Endothelial cell of umbilical vein (primary cell): ENCODE data around the gene AHRR. TPM values are rescaled to one million over a fixed set of nuclear protein-coding genes. Genes with fewer than 3 reads are reported as not detected.

Experiments used
- BruUV-seq: library from RNA; stranded (reverse); fragments of 400-500 nt; replicated peaks from 2 replicates; lab custom pipeline; 2021; lab: Mats Ljungman, UMichigan
- CTCF ChIA-PET: fragments of 300-600, 350-600 bp; sonication (Branson Sonifier 250); formaldehyde crosslinking; loops from one replicate; lab custom pipeline; 2021; ENCODE audit warnings: antibody characterized with exemption, inconsistent platforms; lab: Charles Lee
- POLR2A ChIA-PET: fragments of 300-600, 350-600 bp; sonication (Branson Sonifier 250); formaldehyde crosslinking; loops from one replicate; lab custom pipeline; 2021; ENCODE audit warnings: antibody characterized with exemption, inconsistent platforms; lab: Charles Lee
- DNase-seq: peaks from one replicate; pipeline ENCODE4 v3.0.0-alpha.2; 2011; ENCODE audit warnings: low read depth, low spot score
- FAIRE-seq: peaks from 2 replicates; lab custom pipeline; 2011; peaks lifted over from hg19 to GRCh38; lab: Jason Lieb, UNC
- H2AFZ ChIP-seq: 2 replicates; pipeline ENCODE4 v1.6.0; 2012; ENCODE audit warnings: low read depth, low read length, control low read depth, inconsistent platforms
- H3K27ac ChIP-seq: 2 replicates; pipeline ENCODE4 v1.5.1; 2011; ENCODE audit warnings: low read depth, mild to moderate bottlenecking, control low read depth, low read length, moderate library complexity; ENCODE audit not compliant: insufficient read depth
- H3K27me3 ChIP-seq, 2 experiments: 2 replicates each; pipeline versions ENCODE4 v1.6.0 to v1.6.1; 2011; ENCODE audit warnings: low read length in 2 of 2, mixed read lengths in 1 of 2; ENCODE audit not compliant: control insufficient read depth in 2 of 2, insufficient read depth in 2 of 2
- H3K36me3 ChIP-seq, 2 experiments: 2 replicates in 1 of 2; 3 replicates in 1 of 2; pipeline ENCODE4 v1.5.1; 2011; ENCODE audit warnings: low read length in 2 of 2, mild to moderate bottlenecking in 1 of 2, moderate library complexity in 1 of 2; ENCODE audit not compliant: control insufficient read depth in 2 of 2, insufficient read depth in 2 of 2; ENCODE audit errors: extremely low read depth in 1 of 2
- H3K4me1 ChIP-seq: 3 replicates; pipeline ENCODE4 v1.5.1; 2011; ENCODE audit warnings: mild to moderate bottlenecking, low read length; ENCODE audit not compliant: control insufficient read depth, insufficient read depth; ENCODE audit errors: extremely low read depth
- H3K4me2 ChIP-seq: 2 replicates; pipeline ENCODE4 v1.6.1; 2011; ENCODE audit warnings: low read length, control low read depth, mixed read lengths; ENCODE audit not compliant: insufficient read depth
- H3K4me3 ChIP-seq, 3 experiments: fragments of 200-600 bp in 1 of 3; sonication (generic), shearing (Covaris generic) in 1 of 3; replicated peaks in 1 of 3; 2 replicates each; pipeline ENCODE4 v1.5.1; 2011 to 2016; ENCODE audit warnings: control low read depth in 3 of 3, low read length in 3 of 3, mild to moderate bottlenecking in 2 of 3, inconsistent platforms in 1 of 3, low read depth in 1 of 3, moderate library complexity in 1 of 3; ENCODE audit not compliant: insufficient read depth in 1 of 3
- H3K79me2 ChIP-seq: 2 replicates; pipeline ENCODE4 v1.6.0; 2012; ENCODE audit warnings: low read length, inconsistent platforms; ENCODE audit not compliant: control insufficient read depth, insufficient read depth
- H3K9ac ChIP-seq: replicated peaks from 2 replicates; pipeline ENCODE3; 2011; ENCODE audit warnings: low read length, control low read depth; ENCODE audit not compliant: insufficient read depth; ENCODE audit errors: extremely low read depth
- H3K9me1 ChIP-seq: replicated peaks from 3 replicates; pipeline ENCODE4 v1.6.0; 2011; ENCODE audit warnings: mild to moderate bottlenecking, low read length; ENCODE audit not compliant: control insufficient read depth, insufficient read depth; ENCODE audit errors: extremely low read depth
- H3K9me3 ChIP-seq: replicated peaks from 2 replicates; pipeline ENCODE4 v1.5.1; 2012; ENCODE audit warnings: low read length, inconsistent platforms; ENCODE audit not compliant: control insufficient read depth, insufficient read depth
- H4K20me1 ChIP-seq: replicated peaks from 2 replicates; pipeline ENCODE3; 2011; ENCODE audit warnings: mild to moderate bottlenecking, low read length; ENCODE audit not compliant: control insufficient read depth, insufficient read depth; ENCODE audit errors: extremely low read depth
- CTCF ChIP-seq, 2 donors: IDR thresholded peaks; 1 replicate in 1 of 2; 2 replicates in 1 of 2; pipeline ENCODE4 v1.5.1; 2011; ENCODE audit warnings: low read length in 2 of 2, mild to moderate bottlenecking in 2 of 2, moderate library complexity in 2 of 2, control low read depth in 1 of 2, inconsistent platforms in 1 of 2, low read depth in 1 of 2; ENCODE audit not compliant: insufficient read depth in 1 of 2; ENCODE audit errors: extremely low read depth in 1 of 2
- FOS ChIP-seq: IDR thresholded peaks from 2 replicates; pipeline ENCODE4 v1.6.1; 2011; ENCODE audit warnings: mild to moderate bottlenecking, low read length, moderate library complexity, borderline replicate concordance; ENCODE audit not compliant: insufficient read depth
- GATA2 ChIP-seq: IDR thresholded peaks from 2 replicates; pipeline ENCODE4 v1.7.0; 2011; ENCODE audit warnings: low read depth, mild to moderate bottlenecking, moderate library complexity, mixed read lengths, low read length; ENCODE audit not compliant: insufficient read length, insufficient read depth
- JUN ChIP-seq: IDR thresholded peaks from 2 replicates; pipeline ENCODE4 v1.6.1; 2011; ENCODE audit warnings: borderline replicate concordance, low read depth; ENCODE audit not compliant: insufficient read length, insufficient read depth
- POLR2A ChIP-seq: IDR thresholded peaks from 2 replicates; pipeline ENCODE4 v1.6.1; 2012; ENCODE audit warnings: low read depth, mild to moderate bottlenecking, control low read depth, low read length
- POLR2AphosphoS5 ChIP-seq: IDR thresholded peaks from 2 replicates; pipeline ENCODE4 v1.6.1; 2012; ENCODE audit warnings: low read depth, mild to moderate bottlenecking, control low read depth, low read length, moderate library complexity; ENCODE audit not compliant: insufficient read depth
- dilution Hi-C: fragments of 300-500 bp; cut with MboI; formaldehyde crosslinking; loops from one replicate; pipeline ENCODE4 v1.15.0; 2019; ENCODE audit warnings: low sequenced_read_pairs; ENCODE audit not compliant: extremely low pct_ligation_motif_present
- intact Hi-C: fragments of 100-400 bp; cut with micrococcal nuclease; formaldehyde crosslinking; loops from one replicate; pipeline ENCODE4 v1.10.0; 2022
- polyA plus RNA-seq, 4 experiments: library from polyadenylated mRNA; depleted of rRNA in 3 of 4; stranded (reverse) in 3 of 4; unstranded in 1 of 4; fragments of >200 nt; gene quantifications; 2 replicates each; pipeline versions ENCODE4 v1.2.1 to v1.2.3, GENCODE V29; 2011 to 2012; ENCODE audit warnings: missing spikeins in 1 of 4
- total RNA-seq: library from RNA; stranded (reverse); gene quantifications from 2 replicates; pipeline ENCODE4 v1.2.3, GENCODE V29; 2021

The AHRR gene
- total and polyA plus RNA-seq, 2 donors (not counting 3 experiments of a cell fraction or from before 2014, with no cell fraction given), result 3.1 to 7.3 TPM

- H3K9ac ChIP-seq, result peak overlapping the region; percentile 41
- no peak overlapping the region for H3K4me3 ChIP-seq
- CTCF ChIA-PET, result interaction anchor here (1.2 to 2.7 kb wide), 2 partner anchors 10 to 136 kb away, joined by 4 to 15 read pairs; partner anchors contain the start of gene AHRR
- H3K79me2 ChIP-seq, result peaks cover 16% of the 10 kb centered on the region
- no peaks in the 10 kb centered on the region for H3K9me1 ChIP-seq
- peak overlapping the region; percentile 45 for H3K4me2 ChIP-seq
- H4K20me1 ChIP-seq, result no peaks in the 10 kb centered on the region
- FAIRE-seq, result peak; percentile 98
- no peaks in the 10 kb centered on the region for H3K9me3 ChIP-seq
- peak; percentile 88 for DNase-seq
- peaks cover 0 to 31% of the 10 kb centered on the region in 2 experiments for H3K36me3 ChIP-seq
- no peak overlapping the region for H2AFZ ChIP-seq
- dilution Hi-C loops, result no loop called here
- H3K27ac ChIP-seq, result peak overlapping the region; percentile 88
- no peaks in the 10 kb centered on the region for H3K27me3 ChIP-seq
- peaks cover 17% of the 10 kb centered on the region for H3K4me1 ChIP-seq
- POLR2A ChIA-PET, result no interaction called here
- TF ChIP-seq FOS, result peak; percentile 99
- TF ChIP-seq JUN, result peak; percentile 75
- TF ChIP-seq POLR2AphosphoS5, result peak; percentile 91
- no peak for TF ChIP-seq POLR2A
- peak; percentile 46 for TF ChIP-seq GATA2
- TF ChIP-seq CTCF (IDR thresholded peaks at IDR 0.05; ENCODE audit: extremely low read depth in 1 of 2, insufficient read depth in 1 of 2, low read depth in 1 of 2, low read length in 2 of 2), result no peak
- no TSS peak for BruUV-seq
- intact Hi-C loops, result loop anchor here (2.0 to 10.0 kb wide), 3 partner anchors 40 to 364 kb away; partner anchors contain the start of genes CCDC127, PDCD6 and SDHA
Observed at GRCh38 chr5:310941-311434, 10.5 kb upstream of the AHRR start.
